Activated T-cell treated with anti-CD3 and anti-CD28 coated beads, Interleukin-2, amount 50 U/mL, for 72 hours (primary cell): ENCODE measurements around the gene PHACTR3. TPM values are rescaled to one million over a fixed set of nuclear protein-coding genes. Genes with fewer than 3 reads are reported as not detected.

Experiments used
- ATAC-seq, 2 donors: fragments of 150-1000 bp; cut with Tn5 transposase; replicated peaks in 1 of 2; 2 replicates each; pipeline ENCODE4 v1.10.0; 2021; ENCODE audit warnings: moderate library complexity in 2 of 2, mild to moderate bottlenecking in 1 of 2
- DNase-seq, 2 donors: peaks; one replicate each; pipeline ENCODE4 v3.0.0; 2021 to 2022; ENCODE audit warnings: mixed read lengths in 1 of 2
- H3K27ac Mint-ChIP-seq: one replicate; pipeline ENCODE4 v1.8.0; 2022; ENCODE audit warnings: mild to moderate bottlenecking, moderate library complexity, mixed read lengths
- H3K27me3 Mint-ChIP-seq: one replicate; pipeline ENCODE4 v1.8.0; 2022; ENCODE audit warnings: low read depth, mixed read lengths
- H3K36me3 Mint-ChIP-seq, 2 donors: one replicate each; pipeline ENCODE4 v1.8.0; 2022; ENCODE audit warnings: mixed read lengths in 2 of 2, mild to moderate bottlenecking in 1 of 2; ENCODE audit not compliant: insufficient read depth in 2 of 2
- H3K4me1 Mint-ChIP-seq: one replicate; pipeline ENCODE4 v1.8.0; 2022; ENCODE audit warnings: low read depth, mixed read lengths
- H3K4me3 Mint-ChIP-seq, 2 donors: one replicate each; pipeline ENCODE4 v1.8.0; 2022; ENCODE audit warnings: mild to moderate bottlenecking in 2 of 2, mixed read lengths in 2 of 2, moderate library complexity in 2 of 2
- H3K9me3 Mint-ChIP-seq, 2 donors: one replicate each; pipeline ENCODE4 v1.8.0; 2022; ENCODE audit warnings: mixed read lengths in 2 of 2
- total RNA-seq, 2 donors: library from RNA; stranded (reverse); gene quantifications; one replicate each; pipeline ENCODE4 v1.2.3, GENCODE V29; 2022

The PHACTR3 gene
- total RNA-seq, 2 donors from 2014 or later, result not detected

DNA sequence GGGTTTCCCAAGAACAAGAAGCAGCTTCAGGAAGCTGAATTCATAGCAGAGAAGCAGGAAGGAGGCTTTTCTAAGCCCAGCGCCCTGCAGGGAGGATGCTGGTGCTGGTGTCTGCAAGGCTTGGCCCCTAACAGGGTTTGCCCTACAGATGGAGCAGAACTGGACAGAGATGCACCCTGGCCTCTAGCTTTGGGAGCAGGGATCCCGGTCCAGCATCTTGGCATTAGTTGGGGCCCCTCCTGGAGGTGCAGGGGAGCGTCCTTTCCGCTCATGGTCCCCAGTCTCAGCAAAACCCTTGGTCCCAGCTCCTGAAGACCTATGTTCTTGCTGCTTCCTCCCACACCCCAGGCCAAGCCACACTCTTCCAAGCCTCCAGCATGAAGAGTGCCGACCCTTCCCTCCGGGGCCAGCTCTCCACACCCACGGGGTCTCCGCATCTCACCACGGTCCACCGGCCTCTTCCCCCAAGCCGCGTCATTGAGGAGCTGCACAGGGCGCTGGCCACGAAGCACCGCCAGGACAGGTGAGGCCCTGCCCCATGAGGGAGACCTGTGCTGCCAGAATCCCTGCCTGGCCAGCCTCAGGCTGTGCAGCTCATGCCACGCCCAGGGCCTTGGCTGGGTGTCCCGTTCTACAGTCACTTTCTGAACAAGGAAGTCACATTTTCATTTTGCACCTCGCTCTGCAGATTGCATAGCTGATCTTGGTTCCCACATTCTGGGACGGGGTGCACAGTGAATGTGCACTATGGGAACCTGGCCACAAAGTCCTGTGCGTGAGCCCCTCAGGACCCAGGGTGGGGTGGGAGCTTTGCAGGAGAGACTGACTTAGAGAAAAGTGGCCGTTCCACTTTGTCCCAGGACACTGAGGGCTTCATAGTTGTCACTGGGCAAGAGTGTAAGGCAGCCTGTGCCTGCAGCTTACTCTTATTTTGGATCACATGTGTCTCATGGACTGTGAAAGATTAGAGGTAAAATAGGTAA lies 168.9 kb downstream of the PHACTR3 start:
- Mint-ChIP-seq H3K4me1 (no peaks in the 10 kb centered on the region), H3K27me3 (no peaks in the 10 kb centered on the region), H3K27ac (no peak overlapping the region), H3K4me3 (no peak overlapping the region), H3K36me3 (no peaks in the 10 kb centered on the region), H3K9me3 (no peaks in the 10 kb centered on the region)
- ATAC-seq (no peak), DNase-seq (no peak)

DNA sequence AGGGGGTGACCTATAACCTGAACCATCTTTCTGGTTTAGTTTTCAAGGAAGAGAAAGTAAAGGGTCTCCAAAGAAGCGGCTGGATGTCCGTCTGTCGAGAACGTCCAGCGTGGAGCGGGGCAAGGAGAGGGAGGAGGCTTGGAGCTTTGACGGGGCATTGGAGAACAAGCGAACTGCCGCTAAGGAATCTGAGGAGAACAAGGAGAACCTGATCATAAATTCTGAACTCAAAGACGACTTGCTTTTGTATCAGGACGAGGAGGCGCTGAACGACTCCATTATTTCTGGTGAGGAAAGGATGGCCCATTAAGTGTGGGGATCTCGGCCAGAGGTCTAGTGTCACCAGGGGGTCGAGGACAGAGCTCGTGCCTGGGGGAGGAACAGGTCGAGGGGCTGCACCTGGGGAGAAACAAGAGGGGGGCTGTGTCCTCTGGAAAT lies 169.9 kb downstream of the PHACTR3 start:
- no peaks in the 10 kb centered on the region for H3K4me1 Mint-ChIP-seq
- DNase-seq (no peak), ATAC-seq (no peak)
- H3K27me3 Mint-ChIP-seq, result no peaks in the 10 kb centered on the region
- no peak overlapping the region for H3K4me3 Mint-ChIP-seq
- no peak overlapping the region for H3K27ac Mint-ChIP-seq
- no peaks in the 10 kb centered on the region for H3K36me3 Mint-ChIP-seq
- no peaks in the 10 kb centered on the region for H3K9me3 Mint-ChIP-seq

DNA sequence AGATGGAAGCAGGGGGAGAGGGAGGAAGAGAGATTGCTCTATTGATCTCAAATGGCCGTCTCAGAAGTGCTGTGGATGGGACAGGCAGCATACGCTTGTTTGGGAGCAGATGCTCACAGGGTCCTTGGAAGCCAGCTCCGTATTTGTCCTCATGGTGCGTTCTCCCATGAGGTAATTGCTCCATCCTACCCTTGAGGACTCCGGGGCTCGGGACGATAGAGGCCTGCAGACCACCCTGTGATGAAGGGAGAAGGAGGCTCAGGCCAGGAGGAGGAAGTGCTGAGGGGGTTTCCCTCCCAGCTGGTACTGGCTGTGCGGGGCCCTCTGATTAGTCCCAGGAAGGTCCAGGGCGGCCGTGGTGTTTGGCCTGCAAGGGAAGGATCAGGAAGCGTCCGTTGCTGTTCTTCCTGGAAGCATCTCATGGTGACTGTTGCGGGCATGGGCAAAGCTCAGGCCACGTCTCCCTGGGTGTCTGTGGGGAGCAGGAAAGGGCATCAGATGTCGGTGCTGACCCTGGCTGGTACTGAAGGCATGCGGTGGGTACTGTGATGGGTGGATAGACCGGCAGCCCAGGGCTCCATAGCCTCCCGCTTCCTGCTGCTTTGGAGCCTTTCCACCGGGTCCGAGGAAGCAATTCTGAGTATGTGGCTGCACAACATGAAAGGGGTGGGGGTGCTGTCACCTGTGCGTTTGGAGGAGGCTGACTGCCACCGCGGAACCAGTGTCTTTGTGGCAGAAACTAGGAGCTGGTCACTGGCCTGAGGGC lies 170.8 kb downstream of the PHACTR3 start:
- Mint-ChIP-seq H3K4me1 (no peaks in the 10 kb centered on the region), H3K27ac (no peak overlapping the region), H3K4me3 (no peak overlapping the region), H3K27me3 (no peaks in the 10 kb centered on the region), H3K36me3 (no peaks in the 10 kb centered on the region), H3K9me3 (no peaks in the 10 kb centered on the region)
- ATAC-seq, result no peak
- no peak for DNase-seq

DNA sequence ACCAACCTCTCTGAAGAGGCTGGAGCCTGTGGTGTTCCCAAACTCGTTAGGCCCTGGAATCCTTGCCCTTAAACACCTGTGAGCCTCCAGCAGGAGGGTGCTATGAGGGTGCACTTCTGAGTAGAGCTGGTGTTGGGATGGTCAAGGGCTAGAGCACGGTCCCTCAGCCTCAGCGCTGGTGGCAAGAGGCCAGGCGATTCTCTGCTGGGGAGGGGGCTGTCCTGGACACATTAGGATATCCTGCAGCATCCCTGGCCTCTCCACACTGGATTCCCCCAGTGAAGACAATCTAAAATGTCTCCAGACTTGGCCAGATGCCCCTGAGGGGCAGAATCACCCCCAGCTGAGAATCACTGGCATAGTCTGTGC lies 171.3 kb downstream of the PHACTR3 start:
- no peaks in the 10 kb centered on the region for H3K9me3 Mint-ChIP-seq
- H3K4me1 Mint-ChIP-seq, result no peaks in the 10 kb centered on the region
- no peaks in the 10 kb centered on the region for H3K36me3 Mint-ChIP-seq
- H3K27me3 Mint-ChIP-seq, result no peaks in the 10 kb centered on the region
- no peak for ATAC-seq
- DNase-seq, result no peak
- H3K27ac Mint-ChIP-seq, result no peak overlapping the region
- H3K4me3 Mint-ChIP-seq, result no peak overlapping the region

DNA sequence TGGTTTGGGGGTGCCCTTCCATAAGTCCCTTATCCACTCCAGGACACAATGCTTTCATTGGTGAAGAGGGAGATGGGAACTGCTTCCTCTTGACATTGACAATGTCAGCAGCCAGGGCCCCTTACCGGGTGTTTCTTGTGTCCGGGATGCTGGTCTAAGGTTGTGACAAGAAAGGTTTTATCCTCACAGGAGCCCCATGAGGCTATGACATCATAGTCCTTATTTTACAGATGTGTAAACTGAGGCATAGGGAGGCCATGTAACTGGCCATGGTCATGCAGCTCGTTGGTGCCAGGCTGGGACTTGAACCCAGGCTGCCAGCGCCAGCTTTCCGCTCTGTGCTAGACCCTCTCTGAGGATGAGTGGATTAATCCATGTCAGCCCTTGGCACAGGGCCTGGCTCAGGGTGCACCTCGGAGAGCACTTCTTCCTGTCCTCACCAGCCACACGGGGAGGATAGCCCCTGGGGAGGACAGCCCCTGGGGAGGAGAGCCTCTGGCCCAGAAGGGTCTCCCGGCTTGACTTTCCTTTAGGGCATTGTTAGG lies 171.8 kb downstream of the PHACTR3 start:
- Mint-ChIP-seq H3K36me3 (no peaks in the 10 kb centered on the region), H3K4me3 (no peak overlapping the region), H3K4me1 (no peaks in the 10 kb centered on the region), H3K27ac (no peak overlapping the region), H3K27me3 (no peaks in the 10 kb centered on the region), H3K9me3 (no peaks in the 10 kb centered on the region)
- ATAC-seq, result no peak
- DNase-seq, result no peak

DNA sequence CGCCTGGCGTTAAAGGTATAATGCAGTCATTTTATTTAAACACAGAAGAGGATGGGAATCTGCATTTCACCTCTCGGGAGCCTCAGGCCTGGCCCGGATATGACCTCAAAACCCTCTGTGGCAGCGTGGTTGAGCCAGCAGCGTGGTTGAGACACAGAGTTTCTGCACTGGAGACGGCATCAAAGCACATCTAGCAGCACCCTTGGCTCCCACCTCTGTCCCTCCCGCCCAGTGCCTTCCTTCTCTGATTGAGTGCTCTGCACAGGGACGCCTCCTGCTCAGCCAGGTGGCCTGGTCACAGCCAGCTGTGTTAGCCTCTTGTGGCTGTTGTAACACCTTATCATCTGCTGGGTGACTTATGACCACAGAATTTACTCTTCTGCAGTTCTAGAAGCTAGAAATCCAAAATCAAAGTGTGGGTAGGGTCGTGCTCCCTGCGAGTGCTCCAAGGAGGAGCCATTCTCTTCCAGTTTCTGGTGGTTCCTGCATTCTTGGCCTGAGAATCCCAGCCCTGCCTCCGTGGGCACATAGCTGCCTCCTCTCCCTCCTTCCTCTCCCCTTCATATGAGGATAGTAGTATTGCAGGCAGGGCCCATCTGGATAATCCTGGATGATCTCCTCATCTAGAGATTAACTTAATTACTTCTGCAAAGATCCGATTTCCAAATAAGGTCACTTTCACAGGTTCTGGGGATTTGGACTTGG lies 172.4 kb downstream of the PHACTR3 start:
- H3K4me3 Mint-ChIP-seq, result no peak overlapping the region
- no peak for ATAC-seq

DNA sequence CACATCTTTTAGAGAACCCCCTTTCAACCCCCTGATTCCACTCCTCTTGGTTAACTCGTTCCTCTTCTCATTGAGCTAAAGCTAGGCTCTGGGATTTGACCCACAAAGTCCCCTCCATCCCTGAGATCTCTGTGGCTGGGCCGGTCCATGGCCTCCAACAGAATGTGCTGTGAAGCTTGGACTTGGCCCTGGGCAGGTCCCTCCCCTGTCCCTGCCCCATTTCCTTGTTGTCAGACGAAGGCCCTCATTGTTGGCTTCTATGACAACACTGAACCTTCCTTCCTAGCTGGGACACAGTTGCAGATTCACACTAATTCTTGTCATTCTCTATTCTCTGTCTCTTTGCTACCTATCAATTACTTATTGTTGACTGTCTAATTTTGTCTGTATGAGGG lies 173.0 kb downstream of the PHACTR3 start:
- Mint-ChIP-seq H3K9me3 (no peaks in the 10 kb centered on the region), H3K27ac (no peak overlapping the region), H3K27me3 (no peaks in the 10 kb centered on the region), H3K36me3 (no peaks in the 10 kb centered on the region), H3K4me1 (no peaks in the 10 kb centered on the region), H3K4me3 (no peak overlapping the region)
- DNase-seq, result no peak
- no peak for ATAC-seq

More for the DNA sequence above, 172.4 kb downstream of the PHACTR3 start:
- H3K4me1 Mint-ChIP-seq, result no peaks in the 10 kb centered on the region
- no peak for DNase-seq
- H3K36me3 Mint-ChIP-seq, result no peaks in the 10 kb centered on the region
- no peak overlapping the region for H3K27ac Mint-ChIP-seq
- no peaks in the 10 kb centered on the region for H3K9me3 Mint-ChIP-seq
- H3K27me3 Mint-ChIP-seq, result no peaks in the 10 kb centered on the region

DNA sequence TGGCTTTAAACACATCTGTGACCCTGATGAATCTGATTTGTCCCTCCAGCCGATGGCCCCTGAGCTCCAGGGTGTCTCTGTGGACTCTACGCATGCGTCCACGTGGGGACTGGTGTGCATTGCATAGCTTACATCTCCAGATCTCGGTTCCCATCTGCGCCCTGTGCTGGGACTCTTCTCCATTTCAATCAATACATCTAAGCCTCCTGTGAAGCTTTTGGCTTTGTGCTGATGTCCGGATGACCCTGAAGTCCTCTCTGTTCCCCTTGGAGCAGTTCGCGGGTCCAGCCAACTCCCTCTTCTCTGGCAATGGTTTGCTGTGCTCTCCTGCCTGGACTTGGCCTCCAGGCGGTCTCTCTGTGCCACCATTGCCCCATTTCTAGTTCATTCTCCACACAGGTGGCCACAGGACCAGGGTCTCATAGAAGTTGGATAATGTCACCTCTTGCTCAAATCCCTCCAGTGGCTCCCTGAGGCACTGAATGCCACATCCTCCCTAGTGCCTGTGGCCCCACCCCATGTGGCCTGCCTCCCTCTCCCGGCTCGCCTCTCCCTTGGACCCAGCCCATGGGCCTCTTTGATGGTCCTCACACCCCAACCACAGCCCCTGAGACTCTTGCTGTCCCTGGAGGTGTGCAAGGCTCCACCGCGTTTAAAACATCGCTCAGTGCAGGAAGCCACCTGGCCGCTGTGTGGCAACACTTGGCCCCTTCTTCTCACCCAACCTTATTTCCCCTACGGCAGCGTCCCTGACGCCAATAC lies 173.7 kb downstream of the PHACTR3 start:
- no peak overlapping the region for H3K27ac Mint-ChIP-seq
- no peaks in the 10 kb centered on the region for H3K9me3 Mint-ChIP-seq
- no peak overlapping the region for H3K4me3 Mint-ChIP-seq
- DNase-seq (no peak), ATAC-seq (no peak)
- no peaks in the 10 kb centered on the region for H3K36me3 Mint-ChIP-seq
- no peaks in the 10 kb centered on the region for H3K4me1 Mint-ChIP-seq
- no peaks in the 10 kb centered on the region for H3K27me3 Mint-ChIP-seq

DNA sequence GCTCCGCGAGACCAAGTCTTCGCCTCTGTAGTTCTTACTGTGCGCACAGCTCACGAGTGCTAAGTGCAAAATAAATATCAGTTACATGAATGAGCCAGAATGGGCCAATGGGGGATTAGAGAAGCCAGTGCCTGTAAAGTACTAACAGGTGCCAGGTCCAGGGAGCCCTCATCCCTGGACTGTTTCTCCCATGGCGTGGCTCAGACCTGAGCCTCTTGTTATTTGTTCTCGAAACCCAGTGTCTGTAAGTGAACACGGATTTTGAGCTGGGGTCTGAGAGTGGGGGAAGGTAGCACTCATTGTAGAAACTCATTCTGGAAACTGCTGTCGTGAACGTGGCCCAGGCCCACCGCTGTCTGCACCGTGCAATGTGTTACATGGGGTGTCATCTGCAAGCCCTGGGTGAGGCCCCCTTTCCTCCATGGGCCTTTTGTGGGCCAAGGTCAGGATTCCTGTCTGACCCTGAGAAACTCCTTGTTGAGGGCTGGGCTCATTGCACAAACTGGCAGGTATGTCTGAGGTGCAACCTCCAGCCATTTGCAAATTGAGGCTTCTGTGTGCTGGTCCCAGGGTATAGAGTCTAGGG lies 174.4 kb downstream of the PHACTR3 start:
- no peak for ATAC-seq
- Mint-ChIP-seq H3K9me3 (no peaks in the 10 kb centered on the region), H3K36me3 (no peaks in the 10 kb centered on the region), H3K27me3 (no peaks in the 10 kb centered on the region), H3K4me3 (no peak overlapping the region), H3K4me1 (no peaks in the 10 kb centered on the region), H3K27ac (no peak overlapping the region)
- DNase-seq, result no peak

DNA sequence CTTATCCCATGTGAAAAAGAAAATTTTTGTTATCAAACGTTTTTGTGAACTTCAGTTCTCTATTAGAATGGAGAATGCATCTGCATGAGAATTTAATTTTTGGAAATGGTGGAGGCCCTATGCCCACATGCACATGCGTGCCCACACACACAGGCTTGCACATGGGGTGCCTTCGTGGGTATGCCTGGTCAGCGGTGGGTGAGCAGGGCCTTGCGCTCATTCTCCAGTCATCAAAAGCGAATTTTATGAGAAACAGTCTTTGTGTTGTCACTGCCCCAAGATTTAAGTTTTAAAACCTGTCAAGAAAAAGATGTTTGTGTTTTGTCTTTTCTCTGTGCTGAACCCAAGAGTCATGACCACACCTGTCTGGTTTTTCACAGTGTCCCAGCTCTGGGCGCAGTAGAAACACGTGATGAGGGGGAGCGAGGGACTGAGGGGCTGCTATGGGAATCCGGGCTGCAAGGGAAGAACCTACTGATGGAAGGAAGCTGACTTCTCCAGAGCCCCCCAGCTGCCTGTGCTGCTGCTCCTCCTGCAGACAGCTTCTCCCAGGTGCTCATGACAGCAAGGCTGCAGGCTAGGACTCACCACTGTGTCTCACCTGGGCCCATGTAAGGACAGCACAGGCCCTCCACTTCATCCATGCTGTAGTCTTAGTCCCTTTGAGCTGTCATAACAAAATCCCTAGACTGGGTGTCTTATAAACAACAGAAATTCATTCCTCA lies 175.5 kb downstream of the PHACTR3 start:
- DNase-seq, result no peak
- Mint-ChIP-seq H3K4me3 (no peak overlapping the region), H3K9me3 (no peaks in the 10 kb centered on the region), H3K4me1 (no peaks in the 10 kb centered on the region), H3K27ac (no peak overlapping the region), H3K27me3 (no peaks in the 10 kb centered on the region), H3K36me3 (no peaks in the 10 kb centered on the region)
- no peak for ATAC-seq

DNA sequence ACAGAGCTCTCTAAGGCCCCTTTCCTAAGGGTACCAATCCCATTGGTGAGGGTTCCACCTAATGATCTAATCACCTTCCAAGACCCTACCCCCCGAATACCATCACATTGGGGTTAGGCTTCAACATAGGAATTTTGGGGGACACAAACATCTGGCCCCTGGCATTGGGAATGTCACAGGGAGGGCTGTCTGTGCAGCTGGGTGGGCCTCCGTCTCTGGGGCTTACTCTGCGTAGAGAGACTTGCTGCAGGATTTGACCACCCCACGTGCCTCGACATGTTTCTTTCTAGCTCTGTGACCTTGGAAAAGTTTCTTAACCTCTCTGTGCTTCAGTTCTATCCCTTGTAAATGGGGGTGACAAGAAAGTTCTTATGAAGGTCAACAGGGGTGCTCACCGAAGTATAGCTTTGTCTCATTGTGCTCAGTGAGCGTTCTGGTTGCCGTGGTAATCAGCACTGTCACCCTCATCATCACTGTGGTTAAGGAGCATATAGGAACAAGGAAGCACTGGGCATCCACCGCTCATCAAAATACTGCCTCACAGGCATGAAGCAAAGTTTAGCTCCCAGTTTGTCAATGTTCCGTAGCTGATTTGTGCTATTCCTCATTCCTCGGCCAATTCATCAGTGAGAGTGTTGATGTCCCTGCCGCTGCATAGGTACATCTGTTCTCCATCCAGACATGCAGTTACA lies 176.3 kb downstream of the PHACTR3 start:
- H3K27ac Mint-ChIP-seq, result no peak overlapping the region
- no peaks in the 10 kb centered on the region for H3K36me3 Mint-ChIP-seq
- H3K9me3 Mint-ChIP-seq, result no peaks in the 10 kb centered on the region
- DNase-seq (no peak), ATAC-seq (no peak)
- H3K4me1 Mint-ChIP-seq, result no peaks in the 10 kb centered on the region
- H3K4me3 Mint-ChIP-seq, result no peak overlapping the region
- no peaks in the 10 kb centered on the region for H3K27me3 Mint-ChIP-seq
